GM10248 (cell line): ENCODE measurements around the gene AMOTL1.

ENCODE experiments used
- CTCF ChIA-PET: fragments of 300-600 bp; sonication (Branson Sonifier 250); formaldehyde crosslinking; extraction: SDS; loops from one replicate; lab custom pipeline; 2021; ENCODE audit warnings: antibody characterized with exemption; lab: Yijun Ruan, JAX
- POLR2A ChIA-PET: fragments of 350-650 bp; sonication (Branson Sonifier 250); formaldehyde crosslinking; extraction: SDS; loops from one replicate; lab custom pipeline; 2020; ENCODE audit warnings: antibody characterized with exemption; lab: Yijun Ruan, JAX
- DNase-seq: peaks from one replicate; pipeline ENCODE4 v3.0.0; 2012; ENCODE audit errors: extremely low spot score
- CTCF ChIP-seq: IDR thresholded peaks from 2 replicates; pipeline ENCODE4 v1.5.1; 2012; ENCODE audit warnings: mild to moderate bottlenecking, low read depth; ENCODE audit errors: extremely low read depth, missing control alignments, control extremely low read depth

The AMOTL1 gene

GRCh38 chr11:94866231-94866822 lies 98.2 kb downstream of the AMOTL1 start:
- no peak for DNase-seq
- ChIA-PET POLR2A (no interaction called here), CTCF (interaction anchor here (2.1 kb wide), 1 partner anchor 8 kb away, joined by 8 read pairs; no protein-coding TSS in a partner anchor)
- no peak for TF ChIP-seq CTCF

GRCh38 chr11:94866936-94867795 lies 99.0 kb downstream of the AMOTL1 start:
- POLR2A ChIA-PET, result no interaction called here
- no peak for TF ChIP-seq CTCF
- no peak for DNase-seq
- CTCF ChIA-PET, result interaction anchor here (0.8 to 2.1 kb wide), 3 partner anchors 9 to 31 kb away, joined by 3 to 8 read pairs (median 4); no protein-coding TSS in a partner anchor

- ChIA-PET CTCF (no interaction called here), POLR2A (no interaction called here)
- no peak for DNase-seq
- TF ChIP-seq CTCF, result no peak
These were observed 100.3 kb downstream of the AMOTL1 start for GRCh38 chr11:94868468-94868867.

DNA sequence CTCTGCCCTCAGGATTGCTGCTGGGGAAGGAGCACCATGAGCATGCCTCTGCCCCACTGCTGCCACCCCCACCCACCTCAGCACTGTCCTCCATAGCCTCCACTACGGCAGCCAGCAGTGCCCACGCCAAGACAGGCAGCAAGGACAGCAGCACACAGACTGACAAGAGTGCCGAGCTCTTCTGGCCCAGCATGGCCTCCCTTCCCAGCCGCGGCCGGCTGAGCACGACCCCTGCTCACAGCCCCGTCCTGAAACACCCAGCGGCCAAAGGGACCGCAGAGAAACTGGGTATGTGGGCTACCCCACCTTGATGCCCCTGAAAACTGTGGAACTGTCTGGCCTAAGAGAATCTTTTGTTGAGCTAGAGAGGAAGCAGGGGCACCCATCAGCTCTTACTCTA lies 101.0 kb downstream of the AMOTL1 start:
- ChIA-PET POLR2A (no interaction called here), CTCF (no interaction called here)
- TF ChIP-seq CTCF, result no peak
- DNase-seq, result no peak

DNA sequence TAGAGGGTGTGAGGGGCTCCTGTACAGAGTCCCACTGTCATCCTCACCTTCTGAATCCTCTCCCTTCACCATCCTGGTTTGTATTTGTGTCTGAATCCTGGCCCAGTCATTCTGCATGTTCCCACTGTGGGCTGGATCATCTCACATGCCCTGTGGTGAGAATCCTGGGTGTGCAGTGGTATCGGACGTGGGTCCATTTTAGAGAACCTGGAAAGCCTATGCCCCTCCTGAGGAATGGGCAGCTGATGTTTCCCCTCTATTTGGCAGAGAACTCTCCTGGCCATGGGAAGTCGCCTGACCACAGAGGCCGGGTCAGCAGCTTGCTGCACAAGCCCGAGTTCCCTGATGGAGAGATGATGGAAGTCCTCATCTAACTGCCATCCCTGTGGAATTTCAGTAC lies 102.3 kb downstream of the AMOTL1 start:
- no peak for TF ChIP-seq CTCF
- ChIA-PET CTCF (no interaction called here), POLR2A (no interaction called here)
- no peak for DNase-seq

DNA sequence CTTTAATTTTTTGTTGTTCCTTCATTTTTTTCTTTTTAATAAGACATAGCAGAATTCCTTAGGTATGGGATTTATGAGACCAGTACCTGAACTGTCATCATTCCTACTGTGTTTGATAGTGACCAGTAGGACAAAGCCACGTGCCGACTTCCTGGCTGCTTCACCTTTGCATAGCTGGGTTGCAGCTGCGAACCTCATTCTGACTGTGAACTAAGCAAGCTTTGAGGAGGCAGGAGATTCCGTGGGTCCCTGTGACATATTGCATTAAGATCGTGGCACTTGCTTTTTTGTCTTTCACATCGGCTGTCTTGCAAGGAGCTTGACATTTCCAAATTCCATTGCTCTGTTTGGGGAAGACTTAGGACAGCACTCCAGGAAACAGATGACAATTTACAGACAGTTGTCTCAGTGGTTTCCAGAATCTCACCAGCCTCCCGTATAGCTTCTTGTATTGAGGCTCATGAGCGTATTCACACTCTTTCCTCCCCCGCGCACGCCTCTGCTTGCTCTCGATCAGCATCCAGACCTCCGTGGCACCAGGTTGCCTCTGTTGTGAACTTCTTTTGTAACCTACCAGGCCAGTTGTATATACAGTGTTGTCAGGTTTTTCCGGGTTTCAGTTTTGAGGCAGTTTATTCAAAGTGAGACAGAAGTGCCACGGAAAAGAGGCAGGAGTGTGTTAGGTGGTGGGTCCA lies 103.5 kb downstream of the AMOTL1 start:
- no peak for DNase-seq
- no peak for TF ChIP-seq CTCF
- ChIA-PET POLR2A (no interaction called here), CTCF (interaction anchor here (0.7 to 1.6 kb wide), 2 partner anchors 11 to 13 kb away, joined by 3 read pairs; no protein-coding TSS in a partner anchor)
